ENCODE results near the gene KRTAP1-1.

DNA sequence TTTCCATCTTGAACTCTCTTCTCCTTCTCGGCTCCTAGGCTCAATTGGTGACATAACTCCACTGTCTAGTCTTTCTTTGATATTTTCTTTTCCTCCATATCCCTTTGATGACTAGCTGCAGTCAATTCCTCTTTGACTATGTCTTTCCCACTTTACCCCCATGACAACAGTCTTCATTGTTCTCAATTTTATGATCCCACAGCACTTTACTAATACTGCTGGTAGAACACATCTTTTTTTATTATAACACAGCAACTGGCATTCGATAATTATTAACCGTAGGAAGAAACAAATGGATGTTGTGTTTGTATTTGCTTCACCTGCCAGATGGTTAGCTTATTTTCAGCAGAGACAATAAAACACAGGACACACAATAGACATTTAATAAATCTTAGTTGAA lies 48.6 kb downstream of the KRTAP1-1 start:
- TF ChIP-seq, protein P1, sequence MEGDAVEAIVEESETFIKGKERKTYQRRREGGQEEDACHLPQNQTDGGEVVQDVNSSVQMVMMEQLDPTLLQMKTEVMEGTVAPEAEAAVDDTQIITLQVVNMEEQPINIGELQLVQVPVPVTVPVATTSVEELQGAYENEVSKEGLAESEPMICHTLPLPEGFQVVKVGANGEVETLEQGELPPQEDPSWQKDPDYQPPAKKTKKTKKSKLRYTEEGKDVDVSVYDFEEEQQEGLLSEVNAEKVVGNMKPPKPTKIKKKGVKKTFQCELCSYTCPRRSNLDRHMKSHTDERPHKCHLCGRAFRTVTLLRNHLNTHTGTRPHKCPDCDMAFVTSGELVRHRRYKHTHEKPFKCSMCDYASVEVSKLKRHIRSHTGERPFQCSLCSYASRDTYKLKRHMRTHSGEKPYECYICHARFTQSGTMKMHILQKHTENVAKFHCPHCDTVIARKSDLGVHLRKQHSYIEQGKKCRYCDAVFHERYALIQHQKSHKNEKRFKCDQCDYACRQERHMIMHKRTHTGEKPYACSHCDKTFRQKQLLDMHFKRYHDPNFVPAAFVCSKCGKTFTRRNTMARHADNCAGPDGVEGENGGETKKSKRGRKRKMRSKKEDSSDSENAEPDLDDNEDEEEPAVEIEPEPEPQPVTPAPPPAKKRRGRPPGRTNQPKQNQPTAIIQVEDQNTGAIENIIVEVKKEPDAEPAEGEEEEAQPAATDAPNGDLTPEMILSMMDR (IDR thresholded peaks at IDR 0.05; ENCODE audit: control extremely low read depth in 1 of 3, insufficient read depth in 1 of 3, low read depth in 1 of 3, low read length in 3 of 3): no peak
- TF ChIP-seq CBX5 (IDR thresholded peaks at IDR 0.05; ENCODE audit: low read depth, low read length): no peak
- TF ChIP-seq SIX5 (IDR thresholded peaks at IDR 0.05; ENCODE audit: low read depth, low read length): no peak
- no peak for TF ChIP-seq TAF1 (IDR thresholded peaks at IDR 0.05; ENCODE audit: low read depth, low read length)
- no peak for TF ChIP-seq EP300 (IDR thresholded peaks at IDR 0.05; ENCODE audit: borderline replicate concordance in 1 of 2, low read depth in 2 of 2, low read length in 2 of 2)
- TF ChIP-seq JUN (IDR thresholded peaks at IDR 0.05; ENCODE audit: low read depth, low read length): no peak
- no peak for TF ChIP-seq YY1 (IDR thresholded peaks at IDR 0.05; ENCODE audit: low read depth, low read length)
- TF ChIP-seq BRCA1 (IDR thresholded peaks at IDR 0.05; ENCODE audit: low read depth, low read length): no peak
- no peak for TF ChIP-seq CHD2 (IDR thresholded peaks at IDR 0.05; ENCODE audit: low read length)
- no peak for TF ChIP-seq SUZ12 (IDR thresholded peaks at IDR 0.05; ENCODE audit: low read length)
- no peak for TF ChIP-seq JUND (IDR thresholded peaks at IDR 0.05; ENCODE audit: low read length)

Data from H1 (cell line).